Measurements from ENCODE around the gene CABP4.

Gene CABP4

GRCh38 chr11:67482827-67483798, 28.0 kb downstream of the CABP4 start, which contains the start of gene AIP:
Gene AIP, plus strand, starts transcription at chr11:67483026. Its CDS starts 133 bp downstream, at chr11:67483159.
- peak; percentile 97 for DNase-seq

DNA sequence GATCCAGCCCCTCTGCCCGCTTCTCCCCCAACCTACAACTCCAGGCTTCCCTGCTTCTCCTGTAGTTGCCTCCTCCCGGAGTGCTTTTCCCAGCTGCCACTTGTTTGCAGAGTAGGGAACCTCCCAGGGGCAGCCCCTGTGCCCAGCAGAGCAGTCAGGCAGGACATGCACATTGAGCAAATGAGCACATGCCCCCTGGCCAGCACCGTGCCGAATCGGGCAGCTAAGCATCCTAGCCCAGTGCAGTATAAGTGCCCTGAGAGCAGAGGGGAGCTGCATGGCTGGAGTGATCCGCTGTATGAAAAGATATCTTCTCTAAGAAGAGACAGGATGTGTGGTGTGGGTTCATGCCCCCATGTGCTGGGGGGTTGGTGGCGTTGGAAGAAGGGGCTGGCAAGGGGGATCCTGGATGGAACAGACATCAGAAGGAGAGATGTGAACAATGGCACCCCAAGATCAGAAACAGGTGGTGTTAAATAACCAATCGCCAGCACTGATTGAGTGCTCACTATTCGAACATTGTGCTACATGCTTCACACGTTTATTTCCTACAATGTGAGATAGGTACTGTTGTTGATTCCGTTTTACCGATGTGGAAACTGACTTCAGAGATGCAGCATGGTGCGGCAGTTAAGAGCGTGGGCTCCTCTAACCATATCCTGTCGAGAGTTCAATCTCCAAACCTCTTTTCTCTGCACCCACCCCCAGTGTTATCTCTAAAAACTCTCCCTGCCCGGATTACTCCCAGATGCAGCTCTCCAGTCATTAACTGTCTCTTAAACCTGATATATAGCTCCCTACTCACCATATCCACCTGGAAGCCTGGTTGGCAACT, 28.9 kb downstream of the CABP4 start:
- DNase-seq, result peak; percentile 61

GRCh38 chr11:67484847-67485311, 29.7 kb downstream of the CABP4 start:
- peak; percentile 65 for DNase-seq

- DNase-seq, result peak; percentile 62
Measured at GRCh38 chr11:67485873-67486361, 30.8 kb downstream of the CABP4 start.

DNA sequence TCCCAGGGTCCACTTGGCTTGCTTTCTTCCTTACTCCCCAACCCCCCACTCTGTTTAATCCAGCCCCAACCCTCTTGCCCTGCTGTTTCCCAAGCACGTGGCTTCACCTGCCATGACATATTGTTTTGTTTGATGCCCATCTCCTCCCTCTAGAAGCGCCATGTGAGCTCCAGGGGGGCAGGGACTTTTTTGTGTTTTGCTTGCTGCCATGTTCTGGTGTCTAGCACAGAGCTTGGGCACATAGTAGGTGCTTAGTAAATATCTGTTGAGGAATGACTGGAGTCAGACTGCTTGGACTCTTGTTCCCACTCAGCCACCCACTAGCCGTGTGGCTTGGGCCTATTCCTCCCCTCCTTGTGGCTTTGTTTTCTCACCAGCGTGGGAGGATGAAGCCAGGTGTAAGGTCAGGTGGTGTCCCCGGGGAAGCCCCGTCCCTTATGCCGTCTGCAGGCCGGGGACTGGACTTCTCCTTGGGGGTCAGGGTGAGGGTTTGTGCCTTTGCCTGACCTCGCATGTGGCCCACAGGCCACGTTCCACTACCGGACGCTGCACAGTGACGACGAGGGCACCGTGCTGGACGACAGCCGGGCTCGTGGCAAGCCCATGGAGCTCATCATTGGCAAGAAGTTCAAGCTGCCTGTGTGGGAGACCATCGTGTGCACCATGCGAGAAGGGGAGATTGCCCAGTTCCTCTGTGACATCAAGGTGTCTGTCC, 31.5 kb downstream of the CABP4 start:
- no peak for DNase-seq

DNA sequence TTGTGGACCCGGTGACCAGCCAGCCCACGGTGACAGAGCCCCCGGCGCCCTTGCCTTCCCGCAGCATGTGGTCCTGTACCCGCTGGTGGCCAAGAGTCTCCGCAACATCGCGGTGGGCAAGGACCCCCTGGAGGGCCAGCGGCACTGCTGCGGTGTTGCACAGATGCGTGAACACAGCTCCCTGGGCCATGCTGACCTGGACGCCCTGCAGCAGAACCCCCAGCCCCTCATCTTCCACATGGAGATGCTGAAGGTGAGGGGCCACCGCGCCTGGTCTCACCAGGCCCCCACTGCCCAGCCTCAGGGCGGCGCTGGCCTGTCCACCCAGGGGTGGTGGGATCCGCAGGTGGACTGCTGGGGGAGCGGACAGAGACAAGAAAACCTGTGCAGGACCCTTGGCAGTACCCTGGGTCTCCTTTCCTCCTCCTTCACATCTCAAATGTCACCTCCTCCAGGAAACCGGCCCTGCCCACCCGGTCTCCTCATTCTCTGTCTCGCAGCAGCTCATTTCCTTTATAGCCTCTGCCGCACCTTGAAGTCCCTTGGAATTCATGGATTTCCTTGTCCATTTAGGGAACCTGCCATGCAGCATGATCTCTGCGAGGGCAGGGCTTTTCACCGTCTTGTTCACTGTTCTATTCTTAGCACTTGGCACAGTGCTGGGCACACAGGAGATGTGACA, 34.2 kb downstream of the CABP4 start:
- DNase-seq, result no peak

DNA sequence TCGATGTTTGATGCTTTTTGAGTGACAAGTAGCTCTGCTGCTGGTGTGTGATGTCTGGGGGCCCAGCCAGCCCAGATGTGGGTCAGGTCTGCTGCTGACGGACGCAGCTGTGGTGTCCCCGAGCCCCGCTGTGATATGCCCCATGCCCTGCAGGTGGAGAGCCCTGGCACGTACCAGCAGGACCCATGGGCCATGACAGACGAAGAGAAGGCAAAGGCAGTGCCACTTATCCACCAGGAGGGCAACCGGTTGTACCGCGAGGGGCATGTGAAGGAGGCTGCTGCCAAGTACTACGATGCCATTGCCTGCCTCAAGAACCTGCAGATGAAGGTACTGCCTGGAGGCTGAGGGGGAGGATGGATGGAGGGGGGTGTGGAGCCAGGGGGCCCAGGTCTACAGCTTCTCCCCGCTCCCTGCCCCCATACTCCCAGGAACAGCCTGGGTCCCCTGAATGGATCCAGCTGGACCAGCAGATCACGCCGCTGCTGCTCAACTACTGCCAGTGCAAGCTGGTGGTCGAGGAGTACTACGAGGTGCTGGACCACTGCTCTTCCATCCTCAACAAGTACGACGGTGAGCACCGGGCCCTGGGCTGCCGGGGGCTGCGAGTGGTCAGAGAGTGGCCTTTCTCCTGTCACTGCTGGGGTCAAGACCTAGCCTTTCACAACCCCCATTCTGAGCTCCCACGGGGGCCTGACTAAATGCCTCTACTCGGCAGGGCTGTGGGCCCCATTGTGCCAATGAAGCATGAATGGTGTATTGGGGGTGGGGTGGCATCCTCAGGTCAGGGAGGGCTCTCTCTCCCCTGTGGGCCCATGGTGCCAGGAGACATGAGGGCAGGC, 35.0 kb downstream of the CABP4 start:
- DNase-seq, result no peak

DNA sequence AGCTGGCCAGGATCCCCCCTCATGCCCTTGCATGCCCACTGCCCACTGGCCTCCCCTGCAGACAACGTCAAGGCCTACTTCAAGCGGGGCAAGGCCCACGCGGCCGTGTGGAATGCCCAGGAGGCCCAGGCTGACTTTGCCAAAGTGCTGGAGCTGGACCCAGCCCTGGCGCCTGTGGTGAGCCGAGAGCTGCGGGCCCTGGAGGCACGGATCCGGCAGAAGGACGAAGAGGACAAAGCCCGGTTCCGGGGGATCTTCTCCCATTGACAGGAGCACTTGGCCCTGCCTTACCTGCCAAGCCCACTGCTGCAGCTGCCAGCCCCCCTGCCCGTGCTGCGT, 35.5 kb downstream of the CABP4 start:
- DNase-seq, result no peak

GRCh38 chr11:67491276-67492068, 36.3 kb downstream of the CABP4 start:
- DNase-seq, result no peak

DNA sequence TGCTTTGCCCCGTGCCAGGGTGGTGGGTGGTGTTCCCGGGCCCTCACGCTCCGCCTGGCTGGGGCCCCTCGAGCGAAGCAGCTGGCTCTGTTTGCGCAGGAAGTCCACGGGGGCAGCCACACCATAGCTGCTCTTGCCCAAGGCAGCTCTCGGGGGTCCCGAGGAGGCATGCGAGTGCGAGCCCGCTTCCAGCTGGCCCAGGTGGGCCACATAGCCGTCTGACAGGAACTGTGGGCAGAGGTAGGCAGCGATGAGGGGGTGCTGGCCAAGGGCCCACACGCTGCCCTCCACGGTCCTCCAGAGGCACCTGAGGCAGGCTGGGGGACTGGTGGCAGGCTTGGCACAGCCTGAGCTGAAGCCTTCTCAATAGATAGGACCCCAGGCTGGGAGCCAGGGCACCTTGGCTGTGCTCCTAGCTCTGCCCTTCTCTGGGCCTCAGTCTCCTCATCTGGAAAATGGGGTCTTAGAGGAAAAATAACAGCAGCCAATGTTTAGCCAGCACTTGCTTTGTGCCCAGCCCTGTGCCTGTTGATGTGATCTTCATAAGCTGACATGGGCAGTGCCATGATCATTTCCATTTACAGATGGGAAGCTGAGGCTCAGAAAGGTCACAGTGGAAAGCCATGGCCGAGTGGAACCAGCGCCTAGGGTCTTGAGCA, 37.0 kb downstream of the CABP4 start:
- DNase-seq, result no peak

DNA sequence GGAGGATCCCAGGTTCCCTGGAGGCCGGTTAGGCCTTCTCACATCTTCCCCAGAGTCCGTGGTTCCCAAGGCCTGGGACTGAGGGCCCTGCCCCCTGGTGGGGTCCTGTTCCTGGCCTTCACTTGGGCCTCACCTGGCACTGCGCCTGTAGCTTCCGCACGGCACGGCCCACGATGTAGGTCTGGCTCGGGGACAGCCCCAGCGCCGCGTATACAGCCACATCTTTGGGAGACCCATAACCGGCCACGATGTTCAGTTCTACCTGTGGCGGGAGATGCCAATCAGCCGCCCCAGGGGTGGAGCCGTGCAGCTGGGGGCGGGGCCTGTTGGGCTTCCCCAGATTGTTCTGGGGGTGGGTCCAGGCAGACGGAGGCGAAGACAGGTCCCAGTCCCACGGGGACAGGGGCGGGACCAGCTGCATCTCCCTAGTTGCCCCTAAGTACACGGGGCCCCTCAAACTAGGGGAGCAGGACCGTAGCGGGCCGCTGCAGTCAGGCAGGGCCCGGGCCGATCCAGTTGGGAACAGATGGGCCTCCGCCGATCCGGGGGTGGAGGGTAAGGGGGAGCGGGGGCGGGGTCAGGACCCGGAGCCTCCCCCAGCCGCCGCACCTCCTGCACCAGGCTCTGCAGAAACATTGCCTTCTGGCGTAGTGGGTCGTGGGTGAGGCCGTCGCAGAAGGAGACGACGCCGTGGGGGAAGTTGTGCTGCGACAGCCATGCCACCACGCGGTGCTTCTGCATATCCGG, 37.8 kb downstream of the CABP4 start:
- peak; percentile 20 for DNase-seq

GRCh38 chr11:67493548-67494370, 38.6 kb downstream of the CABP4 start:
- DNase-seq, result no peak

DNA sequence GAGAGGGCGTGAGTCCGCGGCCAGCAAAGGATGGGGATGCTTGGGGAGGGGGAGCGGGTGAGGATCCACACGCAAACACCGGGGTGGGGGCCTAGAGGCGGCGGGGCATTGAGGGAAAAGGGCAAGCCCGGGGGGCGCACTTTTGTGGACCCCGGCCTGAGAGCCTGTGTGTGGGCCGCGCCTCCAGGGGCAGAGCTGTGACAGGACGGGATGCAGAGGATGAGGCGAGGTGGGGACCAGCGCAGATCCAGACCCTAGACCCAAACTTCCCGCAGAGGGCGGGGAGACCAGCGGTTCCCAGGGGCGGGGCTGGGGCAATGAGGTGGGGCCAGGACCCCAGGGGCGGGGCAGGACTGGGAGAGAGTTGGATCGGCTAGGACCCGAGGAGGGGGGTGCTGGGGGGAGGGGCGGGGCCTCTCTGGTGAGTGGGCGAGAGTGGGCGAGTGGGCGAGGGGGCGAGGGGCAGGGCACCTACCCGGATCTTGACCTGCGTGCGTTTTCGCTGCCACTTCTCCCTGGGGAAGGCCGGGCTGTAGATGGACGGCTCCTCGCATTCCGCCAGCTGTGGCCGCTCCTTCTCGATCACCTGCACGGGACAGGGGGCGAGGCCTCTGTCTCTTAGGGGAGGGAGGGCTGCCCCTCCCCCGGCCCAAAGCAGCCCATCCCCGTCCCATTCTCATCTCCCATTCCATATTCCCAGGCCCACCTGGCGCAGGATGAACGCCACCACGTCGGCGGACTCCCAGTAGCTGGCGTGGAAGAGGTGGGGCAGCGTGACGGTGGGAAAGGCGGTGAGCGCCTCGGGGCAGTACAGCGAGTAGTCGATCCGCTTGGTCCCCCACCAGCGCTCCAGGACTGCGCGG, 39.4 kb downstream of the CABP4 start:
- no peak for DNase-seq

DNA sequence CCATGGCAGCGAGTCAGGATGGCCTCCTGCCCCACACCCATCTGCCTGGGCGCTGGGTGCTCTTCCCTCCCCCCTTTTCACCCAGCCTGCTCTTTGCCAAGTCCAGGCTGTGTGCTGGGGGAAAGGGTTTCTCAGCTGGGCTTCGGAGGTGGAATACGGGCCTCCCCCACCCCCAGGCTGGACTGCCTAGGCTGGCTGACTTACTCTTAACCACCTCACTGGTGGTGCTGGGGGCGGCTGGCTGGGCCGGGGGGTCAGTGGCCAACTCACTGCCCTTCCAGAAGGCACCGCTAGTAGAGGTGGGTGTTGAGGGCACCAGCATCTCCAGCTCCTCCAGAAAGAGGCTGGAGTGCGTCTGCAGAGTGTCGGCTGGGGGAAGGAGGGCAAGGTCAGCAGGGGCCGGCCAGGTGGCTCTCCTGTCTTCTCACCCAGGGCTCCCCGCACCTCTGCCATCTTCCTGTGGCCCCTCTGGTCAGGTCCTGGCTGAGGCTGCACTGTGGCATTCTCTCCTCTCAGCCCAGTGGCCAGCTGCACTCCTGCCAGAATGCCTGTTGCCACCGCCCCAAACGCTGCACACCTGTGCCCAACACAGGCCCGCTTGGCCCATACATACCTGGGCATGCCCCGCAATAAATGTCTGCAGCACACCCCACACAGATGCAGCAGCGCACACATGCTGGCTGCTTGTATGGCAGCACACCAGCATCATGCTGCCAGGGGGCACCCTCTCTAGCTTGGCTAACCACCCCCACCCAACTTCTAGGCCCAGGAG, 40.3 kb downstream of the CABP4 start:
- no peak for DNase-seq

DNA sequence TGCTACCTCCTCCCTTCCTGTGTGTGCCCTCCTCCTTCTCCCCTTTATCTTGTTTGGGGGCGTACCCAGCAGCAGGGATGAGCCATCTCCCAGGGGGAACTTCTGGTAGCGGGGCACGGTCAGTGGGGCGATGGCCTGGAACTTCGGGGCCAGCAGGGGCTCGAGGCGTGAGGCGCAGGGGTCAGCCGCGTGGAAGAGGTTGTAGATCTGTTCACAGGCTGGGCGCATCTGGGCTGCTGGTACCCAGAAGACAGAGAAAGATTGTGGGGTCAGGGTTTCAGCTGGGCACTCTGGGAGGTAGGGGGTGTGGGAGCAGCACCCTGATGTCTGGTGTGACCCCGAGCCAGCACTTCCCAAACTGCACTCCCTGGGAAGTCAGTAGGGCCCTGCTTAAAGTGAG, 41.0 kb downstream of the CABP4 start:
- no peak for DNase-seq

DNA sequence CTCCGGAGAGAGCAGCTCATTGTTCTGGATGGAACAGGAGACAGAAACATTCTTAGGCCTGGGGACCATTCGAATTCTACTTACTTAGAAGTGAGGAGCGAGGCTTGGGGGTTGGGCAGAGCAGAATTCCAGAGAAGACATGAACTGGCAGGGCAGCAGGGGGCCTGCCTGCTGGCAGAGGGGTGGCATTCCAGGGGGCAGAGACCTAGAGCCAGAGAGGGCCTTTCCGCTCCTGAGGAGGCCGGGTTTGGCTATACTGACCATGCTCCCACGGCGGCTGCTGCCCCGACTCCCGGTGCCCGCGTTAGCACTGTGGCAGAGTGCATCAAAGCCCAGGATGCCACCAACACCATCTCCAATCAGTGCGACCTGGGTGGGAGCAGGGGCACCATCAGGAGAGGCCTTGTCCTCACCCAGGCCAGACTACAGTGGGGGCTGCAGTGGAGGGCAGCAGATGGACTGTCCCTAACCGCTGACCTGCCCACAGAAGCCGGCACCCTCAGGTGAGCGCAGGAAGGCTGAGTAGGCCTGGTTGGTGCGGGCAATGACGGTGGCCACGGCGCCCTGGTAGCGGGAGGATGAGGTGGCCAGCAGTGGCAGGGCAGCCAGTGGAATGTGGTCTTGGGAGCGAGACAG, 42.6 kb downstream of the CABP4 start:
- DNase-seq, result no peak

Data from CD4-positive, alpha-beta T cell treated with Interleukin-6 for 4 hours (primary cell).